Activated B cell treated with CpG ODN at 0.5 μM for 24 hours (primary cell): ENCODE data around the gene RFX4. TPM values are rescaled to one million over a fixed set of nuclear protein-coding genes. Genes with fewer than 3 reads are reported as not detected.

Experiments
- ATAC-seq: fragments of 200-7000 bp; cut with Tn5 transposase; one replicate; pipeline ENCODE4 v1.10.0; 2021; ENCODE audit warnings: low read depth, mild to moderate bottlenecking, moderate library complexity
- CTCF ChIA-PET: fragments of 350-600 bp; sonication (Branson Sonifier 250); formaldehyde crosslinking; loops from one replicate; lab custom pipeline; 2021; ENCODE audit warnings: antibody characterized with exemption; lab: Charles Lee
- POLR2A ChIA-PET: fragments of 350-600 bp; sonication (Branson Sonifier 250); formaldehyde crosslinking; loops from one replicate; lab custom pipeline; 2021; ENCODE audit warnings: antibody characterized with exemption; lab: Charles Lee
- DNase-seq: peaks from one replicate; pipeline ENCODE4 v3.0.0; 2022
- H3K27ac Mint-ChIP-seq: one replicate; pipeline ENCODE4 v1.8.0; 2020; ENCODE audit warnings: mixed read lengths
- H3K27me3 Mint-ChIP-seq: one replicate; pipeline ENCODE4 v1.8.0; 2021; ENCODE audit warnings: mixed read lengths
- H3K36me3 Mint-ChIP-seq: one replicate; pipeline ENCODE4 v1.8.0; 2021; ENCODE audit warnings: low read depth, mixed read lengths
- H3K4me1 Mint-ChIP-seq: one replicate; pipeline ENCODE4 v1.8.0; 2021; ENCODE audit warnings: mixed read lengths
- H3K4me3 Mint-ChIP-seq: one replicate; pipeline ENCODE4 v1.8.0; 2020; ENCODE audit warnings: mild to moderate bottlenecking, mixed read lengths
- H3K9me3 Mint-ChIP-seq: one replicate; pipeline ENCODE4 v1.8.0; 2020; ENCODE audit warnings: mixed read lengths
- CTCF ChIP-seq: fragments of 200-600 bp; IDR thresholded peaks from one replicate; pipeline ENCODE4 v1.8.0; 2022; ENCODE audit warnings: antibody characterized with exemption, mild to moderate bottlenecking
- intact Hi-C: fragments of 100-400 bp; cut with micrococcal nuclease; formaldehyde crosslinking; loops from one replicate; pipeline ENCODE4 v1.15.1; 2024
- total RNA-seq: library from RNA; stranded (reverse); gene quantifications from 2 replicates; pipeline ENCODE4 v1.2.3, GENCODE V29; 2022

Gene RFX4
- total RNA-seq, 1 donor from 2014 or later: not detected

DNA sequence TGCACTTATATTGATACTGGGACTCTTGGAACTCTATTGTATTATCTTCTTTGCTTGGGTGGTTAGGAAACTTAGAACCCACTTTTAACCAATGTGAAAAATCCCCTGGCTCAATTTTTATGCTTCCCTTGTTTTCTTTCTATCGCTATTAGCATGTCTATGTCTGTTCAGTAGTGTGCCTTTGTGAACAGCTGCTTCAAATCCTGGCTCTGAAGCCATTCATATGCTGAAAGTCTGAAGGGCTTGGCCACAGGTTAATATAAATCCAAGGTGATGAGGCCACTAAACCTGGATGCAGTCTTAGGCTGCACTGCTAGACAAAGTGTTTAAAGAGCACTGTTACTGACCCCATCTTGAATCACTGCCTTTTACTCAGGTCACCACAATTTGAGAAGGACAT lies 96.8 kb downstream of the RFX4 start:
- Mint-ChIP-seq H3K27me3 (peaks cover 29% of the 10 kb centered on the region), H3K4me1 (no peaks in the 10 kb centered on the region), H3K27ac (no peak overlapping the region), H3K4me3 (no peak overlapping the region), H3K9me3 (no peaks in the 10 kb centered on the region), H3K36me3 (no peaks in the 10 kb centered on the region)
- intact Hi-C loops: no loop called here
- ChIA-PET CTCF (no interaction called here), POLR2A (no interaction called here)
- DNase-seq (no peak), ATAC-seq (no peak)
- TF ChIP-seq CTCF: no peak

DNA sequence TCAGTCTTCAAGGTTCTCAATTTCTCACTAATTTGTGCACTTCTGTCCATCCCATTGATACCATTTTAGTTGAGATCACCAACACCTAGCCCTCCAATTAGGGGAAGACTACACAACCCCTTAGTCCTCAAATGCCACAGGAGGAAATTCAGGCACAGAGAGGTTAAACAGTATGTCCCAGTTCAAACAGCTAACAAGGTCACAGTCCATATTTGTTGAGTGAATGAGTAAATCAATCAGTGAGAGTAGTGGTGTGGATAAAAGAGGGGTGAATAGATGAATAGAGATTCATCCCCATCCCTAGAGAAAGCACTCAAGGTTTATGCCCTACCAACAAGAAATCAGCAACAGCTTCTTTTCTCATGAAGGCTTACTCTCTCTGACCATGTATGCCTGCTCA lies 97.5 kb downstream of the RFX4 start:
- H3K27ac Mint-ChIP-seq: no peak overlapping the region
- intact Hi-C loops: no loop called here
- H3K27me3 Mint-ChIP-seq: peaks cover 25% of the 10 kb centered on the region
- H3K4me3 Mint-ChIP-seq: no peak overlapping the region
- POLR2A ChIA-PET: no interaction called here
- H3K36me3 Mint-ChIP-seq: no peaks in the 10 kb centered on the region
- CTCF ChIA-PET: no interaction called here
- no peaks in the 10 kb centered on the region for H3K9me3 Mint-ChIP-seq
- DNase-seq (no peak), ATAC-seq (no peak)
- no peak for TF ChIP-seq CTCF
- H3K4me1 Mint-ChIP-seq: no peaks in the 10 kb centered on the region

- peaks cover 18% of the 10 kb centered on the region for H3K27me3 Mint-ChIP-seq
- no peak for DNase-seq
- H3K4me1 Mint-ChIP-seq: no peaks in the 10 kb centered on the region
- H3K27ac Mint-ChIP-seq: no peak overlapping the region
- H3K4me3 Mint-ChIP-seq: no peak overlapping the region
- H3K9me3 Mint-ChIP-seq: no peaks in the 10 kb centered on the region
- POLR2A ChIA-PET: no interaction called here
- CTCF ChIA-PET: no interaction called here
- intact Hi-C loops: no loop called here
- ATAC-seq: no peak
- no peaks in the 10 kb centered on the region for H3K36me3 Mint-ChIP-seq
- no peak for TF ChIP-seq CTCF
These were observed 98.4 kb downstream of the RFX4 start for GRCh38 chr12:106681210-106681609.

DNA sequence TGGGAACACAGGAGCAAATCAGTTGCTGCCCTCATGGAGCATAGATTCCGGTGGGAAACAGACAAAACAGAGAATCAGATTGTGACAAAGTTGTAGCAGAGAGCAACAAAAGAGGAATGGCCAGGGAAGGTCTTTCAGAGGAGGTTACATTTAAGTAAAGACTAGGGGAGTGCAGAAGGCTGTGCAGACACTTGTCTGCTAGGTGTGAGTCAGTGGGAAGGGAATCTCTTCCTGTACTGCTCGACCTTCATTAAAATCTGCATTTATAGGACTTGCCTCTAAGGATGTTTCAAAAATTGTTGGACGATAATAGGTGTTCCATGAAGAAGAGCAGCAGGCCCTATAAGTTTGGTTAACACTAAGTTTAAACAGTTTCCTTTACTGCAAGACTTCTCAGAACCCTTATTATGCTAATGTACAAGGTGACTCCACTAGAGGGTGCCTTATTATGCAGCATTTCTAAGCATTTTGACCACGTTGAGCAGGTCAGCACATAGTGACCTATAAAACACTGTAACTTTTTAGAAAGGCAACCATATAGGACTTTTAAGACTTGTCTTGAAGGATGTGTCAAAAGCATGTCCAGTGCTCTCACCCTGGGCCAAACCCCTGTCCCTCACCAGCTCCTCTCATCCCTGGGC lies 99.9 kb downstream of the RFX4 start:
- Mint-ChIP-seq H3K27me3 (peaks cover 10% of the 10 kb centered on the region), H3K9me3 (no peaks in the 10 kb centered on the region), H3K4me3 (no peak overlapping the region), H3K36me3 (no peaks in the 10 kb centered on the region), H3K27ac (no peak overlapping the region), H3K4me1 (no peaks in the 10 kb centered on the region)
- TF ChIP-seq CTCF: no peak
- intact Hi-C loops: no loop called here
- ChIA-PET CTCF (no interaction called here), POLR2A (interaction anchor here (0.7 kb wide), 1 partner anchor 13 kb away, joined by 8 read pairs; no protein-coding TSS in a partner anchor)
- ATAC-seq (no peak), DNase-seq (no peak)

DNA sequence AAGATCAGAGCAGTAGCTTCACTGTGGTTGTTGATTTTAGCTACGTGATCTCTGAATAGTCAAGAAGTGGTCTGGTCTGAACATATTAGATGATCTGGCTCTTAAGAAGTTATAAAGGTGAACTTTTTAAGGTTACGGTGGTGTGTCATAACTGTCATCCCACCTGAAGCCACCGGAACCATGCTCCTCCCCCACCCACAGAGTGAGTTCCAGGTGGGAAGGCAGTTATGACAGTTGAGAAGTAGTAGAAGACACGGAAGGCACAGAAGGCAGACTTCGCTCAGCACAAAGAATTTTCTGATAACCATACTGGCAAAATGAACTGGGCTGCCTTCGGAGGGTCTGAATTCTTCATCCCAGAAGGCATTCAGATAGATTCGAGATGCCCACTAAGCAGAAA lies 101.7 kb downstream of the RFX4 start:
- no peak for DNase-seq
- no peak for ATAC-seq
- no peak overlapping the region for H3K27ac Mint-ChIP-seq
- no peaks in the 10 kb centered on the region for H3K36me3 Mint-ChIP-seq
- POLR2A ChIA-PET: no interaction called here
- CTCF ChIA-PET: no interaction called here
- intact Hi-C loops: no loop called here
- no peaks in the 10 kb centered on the region for H3K9me3 Mint-ChIP-seq
- no peaks in the 10 kb centered on the region for H3K4me1 Mint-ChIP-seq
- TF ChIP-seq CTCF: no peak
- peaks cover 9% of the 10 kb centered on the region for H3K27me3 Mint-ChIP-seq
- H3K4me3 Mint-ChIP-seq: no peak overlapping the region
